NT2/D1 (cell line): ENCODE results near the gene BARX2.

Experiments
- YY1 ChIP-seq: IDR thresholded peaks from 2 replicates; pipeline ENCODE4 v1.6.1; 2011; ENCODE audit not compliant: insufficient read length, insufficient read depth
- ZNF274 ChIP-seq: IDR thresholded peaks from 2 replicates; pipeline ENCODE4 v1.6.1; 2011; ENCODE audit warnings: mild to moderate bottlenecking, low read depth, low read length

DNA sequence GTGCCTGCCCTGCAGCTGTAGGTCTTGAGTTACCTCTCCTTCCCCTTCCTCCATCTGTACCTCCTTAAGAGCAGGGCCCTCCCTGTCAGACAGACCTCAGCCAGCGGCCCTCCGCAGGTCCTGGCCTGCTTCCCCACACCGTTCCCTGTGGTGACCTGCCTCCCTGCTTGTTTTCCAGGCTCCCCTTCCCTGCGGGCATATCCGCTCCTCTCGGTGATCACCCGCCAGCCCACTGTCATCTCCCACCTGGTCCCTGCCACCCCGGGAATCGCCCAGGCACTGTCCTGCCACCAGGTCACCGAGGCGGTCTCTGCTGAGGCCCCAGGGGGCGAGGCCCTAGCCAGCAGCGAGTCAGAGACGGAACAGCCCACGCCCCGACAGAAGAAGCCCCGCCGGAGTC, 60.9 kb downstream of the BARX2 start:
- TF ChIP-seq YY1 (no peak), ZNF274 (no peak)
